Retinal pigment epithelial cell (primary cell): Measurements from ENCODE around the gene SCAPER.
A peak's percentile ranks its signal among the peaks of the same experiment; 100 is the strongest.

Source experiments
- DNase-seq: peaks from one replicate; pipeline ENCODE4 v3.0.0-alpha.2; 2010; ENCODE audit warnings: low read depth
- H3K4me3 ChIP-seq: 2 replicates; pipeline ENCODE4 v1.5.1; 2011; ENCODE audit warnings: mild to moderate bottlenecking, low read length, control low read depth, moderate library complexity
- CTCF ChIP-seq: conservative IDR thresholded peaks from 2 replicates; pipeline ENCODE4 v1.5.1; 2011; ENCODE audit warnings: low read depth, low read length, control low read depth, inconsistent platforms

SCAPER gene

GRCh38 chr15:76931397-76932134 lies 26.4 kb upstream of the SCAPER start, which contains the start of gene RCN2:
Gene RCN2, plus strand, starts transcription at chr15:76931749. Its CDS starts 93 bp downstream, at chr15:76931842.
- peak within 1 kb of the TSS; percentile 83 for H3K4me3 ChIP-seq
- no peak for TF ChIP-seq CTCF
- DNase-seq: peak; percentile 77

- H3K4me3 ChIP-seq: peak overlapping the region; percentile 81
- DNase-seq: no peak
- no peak for TF ChIP-seq CTCF
Observed at GRCh38 chr15:76930831-76931396, 25.8 kb upstream of the SCAPER start.

- DNase-seq: no peak
- TF ChIP-seq CTCF: no peak
- H3K4me3 ChIP-seq: no peak overlapping the region
Observed at GRCh38 chr15:76929011-76929760, 24.0 kb upstream of the SCAPER start.

- no peak for TF ChIP-seq CTCF
- no peak overlapping the region for H3K4me3 ChIP-seq
- DNase-seq: no peak
Observed at GRCh38 chr15:76928201-76928600, 23.1 kb upstream of the SCAPER start.

GRCh38 chr15:76916369-76916768 lies 11.2 kb upstream of the SCAPER start:
- no peak for DNase-seq
- no peak overlapping the region for H3K4me3 ChIP-seq
- TF ChIP-seq CTCF: no peak

DNA sequence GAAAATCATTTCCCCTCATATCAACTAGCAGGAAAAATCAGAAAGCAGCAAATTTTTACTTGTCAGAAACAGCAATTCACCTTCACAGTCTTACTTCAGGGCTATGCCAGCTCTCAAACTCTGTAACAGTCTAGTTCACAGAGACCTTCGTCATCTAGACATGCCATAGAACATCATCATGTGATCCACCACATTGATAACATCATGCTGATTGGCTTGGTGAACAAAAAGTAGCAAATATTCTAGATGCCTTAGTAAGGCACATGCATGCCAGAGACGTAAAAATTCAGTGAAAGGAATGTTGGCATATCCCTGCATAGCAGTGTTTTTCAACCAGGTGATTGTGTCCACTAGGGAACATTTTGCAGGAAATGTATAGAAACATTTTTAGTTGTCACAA lies 8.6 kb upstream of the SCAPER start:
- H3K4me3 ChIP-seq: no peak overlapping the region
- no peak for TF ChIP-seq CTCF
- peak; percentile 51 for DNase-seq

DNA sequence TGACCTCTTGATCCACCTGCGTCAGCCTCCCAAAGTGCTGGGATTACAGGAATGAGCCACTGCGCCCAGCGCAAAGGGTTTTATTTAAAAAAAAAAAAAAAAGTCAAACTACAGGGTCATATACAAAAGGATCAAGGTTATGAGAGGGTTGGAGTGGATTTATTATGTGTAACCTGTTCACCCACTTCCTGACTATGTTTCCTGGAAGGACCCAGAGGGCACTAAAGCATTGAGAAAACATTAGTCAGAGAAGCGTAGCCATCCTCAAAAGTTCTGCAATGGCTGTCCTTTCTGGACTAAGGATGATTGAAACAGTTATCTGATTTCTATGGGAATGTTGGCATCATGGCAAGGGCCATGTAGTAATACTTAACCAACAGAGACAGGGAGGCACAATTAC lies 7.3 kb upstream of the SCAPER start:
- no peak overlapping the region for H3K4me3 ChIP-seq
- no peak for TF ChIP-seq CTCF
- no peak for DNase-seq
